HEK293 (cell line): ENCODE results near the gene MEGF9.

ENCODE experiments used
- PBX3 ChIP-seq: sonication (generic); formaldehyde crosslinking; IDR thresholded peaks from 2 replicates; pipeline ENCODE4 v1.8.1; 2022; ENCODE audit warnings: mild to moderate bottlenecking, moderate library complexity, missing genetic modification reagents
- TCF7L2 ChIP-seq: IDR thresholded peaks from 2 replicates; pipeline ENCODE4 v1.6.1; 2011; ENCODE audit warnings: low read depth, mild to moderate bottlenecking, inconsistent platforms, low read length, moderate library complexity, borderline replicate concordance
- ZNF138 ChIP-seq: fragments of 450-650 bp; formaldehyde crosslinking; IDR thresholded peaks from 2 replicates; pipeline ENCODE4 v1.5.1; 2016; ENCODE audit warnings: missing biosample characterization, missing genetic modification characterization, borderline replicate concordance
- ZNF324 ChIP-seq: fragments of 450-650 bp; formaldehyde crosslinking; IDR thresholded peaks from 2 replicates; pipeline ENCODE4 v1.5.1; 2016; ENCODE audit warnings: missing biosample characterization, missing genetic modification characterization
- ZNF426 ChIP-seq: fragments of 450-650 bp; formaldehyde crosslinking; IDR thresholded peaks from 2 replicates; pipeline ENCODE4 v1.5.1; 2017; ENCODE audit warnings: missing biosample characterization, missing genetic modification characterization, mild to moderate bottlenecking, inconsistent platforms, moderate library complexity
- ZNF701 ChIP-seq: fragments of 450-650 bp; formaldehyde crosslinking; IDR thresholded peaks from 2 replicates; pipeline ENCODE4 v1.5.1; 2016; ENCODE audit warnings: missing biosample characterization, missing genetic modification characterization
- TF ChIP-seq, protein P1 (sequence below): fragments of 450-650 bp; formaldehyde crosslinking; IDR thresholded peaks from 2 replicates; pipeline ENCODE4 v1.5.1; 2016; ENCODE audit warnings: missing biosample characterization, missing genetic modification characterization
- TF ChIP-seq, protein P2 (sequence below): fragments of 450-650 bp; formaldehyde crosslinking; IDR thresholded peaks from 2 replicates; pipeline ENCODE4 v1.5.1; 2016; ENCODE audit warnings: missing biosample characterization, missing genetic modification characterization, low read depth

DNA sequence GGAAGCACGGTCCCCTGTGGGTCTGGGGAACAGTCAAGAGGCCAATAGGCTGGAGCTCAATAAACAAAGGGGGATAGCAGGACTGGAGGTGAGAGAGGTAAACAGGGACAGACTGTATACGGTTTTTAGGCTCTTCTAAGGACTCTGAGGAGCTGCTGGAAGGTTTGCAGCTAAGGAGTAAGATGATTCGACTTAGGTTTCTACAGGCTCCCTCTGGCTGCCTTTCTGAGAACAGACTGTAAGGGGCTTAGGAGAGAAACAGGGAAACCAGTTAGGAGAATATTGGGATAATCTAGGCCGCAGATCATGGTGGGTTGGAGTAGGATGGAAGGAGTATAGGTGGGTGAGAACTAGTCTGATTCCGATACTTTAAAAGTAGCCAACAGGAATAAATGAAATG, 144.7 kb downstream of the MEGF9 start:
- TF ChIP-seq TCF7L2 (no peak), ZNF701 (no peak), ZNF426 (tag by site-specific recombination) (no peak), ZNF138 (tag by site-specific recombination) (no peak), ZNF324 (tag by site-specific recombination) (no peak), PBX3 (no peak)
- TF ChIP-seq, protein P1, sequence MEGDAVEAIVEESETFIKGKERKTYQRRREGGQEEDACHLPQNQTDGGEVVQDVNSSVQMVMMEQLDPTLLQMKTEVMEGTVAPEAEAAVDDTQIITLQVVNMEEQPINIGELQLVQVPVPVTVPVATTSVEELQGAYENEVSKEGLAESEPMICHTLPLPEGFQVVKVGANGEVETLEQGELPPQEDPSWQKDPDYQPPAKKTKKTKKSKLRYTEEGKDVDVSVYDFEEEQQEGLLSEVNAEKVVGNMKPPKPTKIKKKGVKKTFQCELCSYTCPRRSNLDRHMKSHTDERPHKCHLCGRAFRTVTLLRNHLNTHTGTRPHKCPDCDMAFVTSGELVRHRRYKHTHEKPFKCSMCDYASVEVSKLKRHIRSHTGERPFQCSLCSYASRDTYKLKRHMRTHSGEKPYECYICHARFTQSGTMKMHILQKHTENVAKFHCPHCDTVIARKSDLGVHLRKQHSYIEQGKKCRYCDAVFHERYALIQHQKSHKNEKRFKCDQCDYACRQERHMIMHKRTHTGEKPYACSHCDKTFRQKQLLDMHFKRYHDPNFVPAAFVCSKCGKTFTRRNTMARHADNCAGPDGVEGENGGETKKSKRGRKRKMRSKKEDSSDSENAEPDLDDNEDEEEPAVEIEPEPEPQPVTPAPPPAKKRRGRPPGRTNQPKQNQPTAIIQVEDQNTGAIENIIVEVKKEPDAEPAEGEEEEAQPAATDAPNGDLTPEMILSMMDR (tag by site-specific recombination): no peak
- TF ChIP-seq, protein P2, sequence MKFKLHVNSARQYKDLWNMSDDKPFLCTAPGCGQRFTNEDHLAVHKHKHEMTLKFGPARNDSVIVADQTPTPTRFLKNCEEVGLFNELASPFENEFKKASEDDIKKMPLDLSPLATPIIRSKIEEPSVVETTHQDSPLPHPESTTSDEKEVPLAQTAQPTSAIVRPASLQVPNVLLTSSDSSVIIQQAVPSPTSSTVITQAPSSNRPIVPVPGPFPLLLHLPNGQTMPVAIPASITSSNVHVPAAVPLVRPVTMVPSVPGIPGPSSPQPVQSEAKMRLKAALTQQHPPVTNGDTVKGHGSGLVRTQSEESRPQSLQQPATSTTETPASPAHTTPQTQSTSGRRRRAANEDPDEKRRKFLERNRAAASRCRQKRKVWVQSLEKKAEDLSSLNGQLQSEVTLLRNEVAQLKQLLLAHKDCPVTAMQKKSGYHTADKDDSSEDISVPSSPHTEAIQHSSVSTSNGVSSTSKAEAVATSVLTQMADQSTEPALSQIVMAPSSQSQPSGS (tag by site-specific recombination): no peak
